Activated T-cell treated with anti-CD3 and anti-CD28 coated beads, Interleukin-2, amount 50 U/mL, for 1 hour (primary cell): ENCODE measurements around the gene SRSF12.

Source experiments
- DNase-seq: peaks from one replicate; pipeline ENCODE4 v3.0.0-alpha.2; 2020

Gene SRSF12

GRCh38 chr6:89117211-89118108 lies at the start of gene SRSF12:
Gene SRSF12 (minus strand): TSS chr6:89118071. CDS start chr6:89117887, 184 bp downstream.
- DNase-seq: peak; percentile 54

GRCh38 chr6:89162047-89162371 lies 44.1 kb upstream of the SRSF12 start:
- DNase-seq: no peak

GRCh38 chr6:89161326-89162046 lies 43.6 kb upstream of the SRSF12 start:
- no peak for DNase-seq

GRCh38 chr6:89160331-89161092 lies 42.6 kb upstream of the SRSF12 start:
- DNase-seq: no peak

GRCh38 chr6:89154131-89154530 lies 36.3 kb upstream of the SRSF12 start:
- DNase-seq: no peak

GRCh38 chr6:89148016-89148750 lies 30.3 kb upstream of the SRSF12 start:
- DNase-seq: no peak

- no peak for DNase-seq
Observed at GRCh38 chr6:89146718-89147700, 29.1 kb upstream of the SRSF12 start.

- DNase-seq: peak; percentile 71
Observed at GRCh38 chr6:89145956-89146717, 28.3 kb upstream of the SRSF12 start, which contains the start of gene PM20D2. Gene PM20D2 (plus strand): TSS chr6:89146055. CDS start chr6:89146145, 90 bp downstream.

GRCh38 chr6:89145091-89145955 lies 27.5 kb upstream of the SRSF12 start:
- no peak for DNase-seq

GRCh38 chr6:89144354-89144906 lies 26.6 kb upstream of the SRSF12 start:
- DNase-seq: no peak

GRCh38 chr6:89140347-89141156 lies 22.7 kb upstream of the SRSF12 start:
- DNase-seq: no peak

GRCh38 chr6:89139509-89140346 lies 21.9 kb upstream of the SRSF12 start:
- no peak for DNase-seq

- DNase-seq: no peak
Observed at GRCh38 chr6:89138173-89138572, 20.3 kb upstream of the SRSF12 start.

- no peak for DNase-seq
Observed at GRCh38 chr6:89134723-89135122, 16.9 kb upstream of the SRSF12 start.

GRCh38 chr6:89133981-89134380 lies 16.1 kb upstream of the SRSF12 start:
- DNase-seq: no peak

GRCh38 chr6:89132057-89132456 lies 14.2 kb upstream of the SRSF12 start:
- no peak for DNase-seq

- DNase-seq: no peak
Observed at GRCh38 chr6:89131599-89131998, 13.7 kb upstream of the SRSF12 start.
